OCI-LY7 (cell line): Measurements from ENCODE around the gene SH3RF3.

ENCODE experiments used
- CTCF ChIP-seq: fragments of 200-600 bp; sonication (generic); conservative IDR thresholded peaks from 2 replicates; pipeline ENCODE4 v1.5.1; 2014; ENCODE audit warnings: mild to moderate bottlenecking, antibody characterized with exemption, low read length, moderate library complexity, mixed read lengths
- EZH2phosphoT487 ChIP-seq: fragments of 200-600 bp; sonication (generic); IDR thresholded peaks from 2 replicates; pipeline ENCODE4 v1.6.1; 2018; ENCODE audit warnings: low read depth, borderline replicate concordance, mild to moderate bottlenecking, mixed run types, antibody characterized with exemption, low read length, moderate library complexity, mixed read lengths

GRCh38 chr2:109514857-109515256 lies 385.9 kb downstream of the SH3RF3 start:
- TF ChIP-seq CTCF (no peak), EZH2phosphoT487 (no peak)
